Superior temporal gyrus (tissue), 1 donor: Measurements from ENCODE around the gene DNAJC28.
"Not testable (repeated sequence)": the region's sequence is repeated elsewhere in the genome, so short reads cannot be mapped to it uniquely, and the experiment has no call there.

Experiments
- DNase-seq: peaks from one replicate; pipeline ENCODE4 v3.0.0-alpha.2; 2016; ENCODE audit errors: extremely low spot score

DNAJC28 gene

DNA sequence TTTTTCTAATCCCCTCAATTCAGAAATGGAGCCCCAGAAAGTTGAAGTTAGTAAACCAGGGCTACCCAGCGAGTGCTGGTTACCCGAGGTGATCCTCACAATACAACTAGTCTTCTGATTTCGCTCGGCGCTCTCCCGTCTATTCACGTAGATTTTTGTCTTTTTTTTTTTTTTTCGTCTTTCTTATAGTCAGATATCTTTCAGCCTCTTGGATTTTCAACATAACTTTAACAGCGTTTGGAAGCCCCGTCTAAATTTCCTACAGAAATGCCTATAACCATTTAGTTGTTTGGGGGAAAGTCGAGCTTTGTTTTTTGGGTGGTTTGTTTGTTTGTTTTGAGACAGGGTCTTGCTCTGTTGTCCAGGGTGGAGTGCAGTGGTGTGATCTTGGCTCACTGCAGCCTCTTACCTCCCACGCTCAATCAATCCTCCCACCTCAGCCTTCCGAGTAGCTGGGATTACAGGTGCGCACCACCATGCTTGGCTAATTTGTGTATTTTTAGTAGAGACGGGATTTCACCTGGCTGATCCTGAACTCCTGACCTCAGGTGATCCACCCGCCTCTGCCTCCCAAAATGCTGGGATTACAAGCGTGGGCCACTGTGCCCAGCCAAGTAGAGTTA, 10.9 kb downstream of the DNAJC28 start:
- DNase-seq, result no peak

DNA sequence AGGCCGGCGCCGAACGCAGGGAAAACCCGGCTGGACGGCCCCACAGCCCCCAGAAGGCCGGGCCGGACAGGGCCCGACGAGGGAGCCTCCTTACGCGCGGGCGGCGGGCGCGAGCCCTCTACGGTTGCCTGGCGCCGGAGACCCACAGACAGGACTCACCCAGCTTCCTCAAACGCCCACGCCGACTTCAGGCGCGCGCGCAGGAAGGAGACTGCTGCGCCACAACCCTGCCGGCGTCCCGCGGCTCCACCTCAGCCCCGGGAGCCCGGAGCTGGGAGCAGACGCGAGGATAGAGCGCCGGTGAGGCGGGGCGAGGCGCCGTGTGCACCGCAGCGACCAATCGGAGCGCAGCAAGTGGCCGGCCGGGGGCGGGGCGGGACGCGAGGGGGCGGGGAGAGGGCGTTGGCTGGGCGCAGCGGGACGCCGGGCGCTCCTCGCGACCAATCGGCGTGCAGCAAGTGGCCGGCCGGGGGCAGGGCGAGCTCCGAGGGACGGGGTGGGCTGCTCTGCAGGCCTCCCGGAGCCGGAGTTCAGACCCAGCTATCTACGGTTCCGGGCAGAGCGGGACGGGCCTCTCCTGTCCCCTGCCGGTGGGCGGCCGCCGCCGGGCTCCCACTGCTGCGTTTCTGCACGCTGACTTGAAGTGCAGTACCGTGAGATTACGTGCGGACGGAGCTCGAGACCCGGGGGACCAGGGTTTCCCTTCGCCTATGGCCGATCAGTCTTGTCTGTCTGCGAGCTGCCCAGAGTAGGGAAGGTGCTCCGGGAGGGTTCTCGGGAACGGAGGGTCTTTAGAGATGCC, 11.6 kb downstream of the DNAJC28 start, which contains the start of gene TMEM50B:
Gene TMEM50B (minus strand): TSS at position 296 of the 802 bp plus-strand sequence. CDS start 11,089 bp downstream, outside the sequence.
- DNase-seq, result peak; percentile 93

DNA sequence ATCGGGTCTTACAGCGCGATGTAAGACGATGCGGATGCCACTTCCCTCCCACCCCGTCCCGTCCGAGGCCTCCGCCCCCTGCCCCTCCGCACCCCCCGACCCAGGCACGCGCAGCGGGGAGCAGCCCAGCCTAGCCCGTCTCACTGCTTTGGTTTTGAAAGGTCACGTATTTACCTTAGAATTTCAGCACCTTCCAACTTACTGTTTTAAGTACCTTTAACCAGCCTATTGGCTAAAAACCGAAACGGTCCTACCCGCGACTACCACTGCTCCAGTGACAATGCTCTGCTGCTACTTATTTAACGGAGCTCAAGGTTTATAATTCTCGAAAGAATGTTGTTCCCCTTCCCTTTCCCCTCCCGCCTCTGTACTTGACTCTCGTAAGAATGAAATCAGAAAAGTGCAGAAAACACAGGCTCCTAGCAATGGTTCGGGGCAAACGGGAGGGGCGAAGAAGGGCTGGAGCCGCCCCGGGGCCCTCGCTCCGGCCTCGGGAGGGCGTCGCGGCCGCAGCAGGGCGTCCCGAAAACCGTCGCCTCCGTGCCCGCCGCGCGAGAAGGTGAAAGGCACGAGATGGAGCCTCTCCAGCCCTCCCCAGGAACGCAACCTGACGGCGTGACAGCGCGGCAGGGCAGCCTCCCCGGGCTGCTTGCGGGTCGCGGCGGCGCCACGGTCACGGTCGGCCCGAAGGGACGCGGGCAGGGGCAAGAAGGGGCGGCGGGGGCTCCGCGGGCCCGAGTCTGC, 12.4 kb downstream of the DNAJC28 start:
- peak; percentile 35 for DNase-seq

DNA sequence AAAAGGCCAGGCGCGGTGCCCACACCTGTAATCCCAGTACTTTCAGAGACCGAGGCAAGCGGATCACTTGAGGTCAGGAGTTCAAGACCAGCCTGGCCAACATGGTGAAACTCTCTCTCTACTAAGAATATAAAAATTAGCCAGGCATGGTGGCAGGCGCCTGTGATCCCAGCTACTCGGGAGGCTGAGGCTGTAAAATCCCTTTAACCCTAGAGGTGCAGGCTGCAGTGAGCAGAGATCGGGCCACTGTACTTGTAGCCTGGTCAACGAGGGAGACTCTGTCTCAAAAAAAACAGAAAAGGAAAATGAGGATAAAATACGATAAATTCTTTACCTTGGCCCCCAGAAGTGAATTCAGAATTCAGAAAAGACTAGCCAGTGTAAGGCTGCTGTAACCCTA, 13.3 kb downstream of the DNAJC28 start:
- no peak for DNase-seq

DNA sequence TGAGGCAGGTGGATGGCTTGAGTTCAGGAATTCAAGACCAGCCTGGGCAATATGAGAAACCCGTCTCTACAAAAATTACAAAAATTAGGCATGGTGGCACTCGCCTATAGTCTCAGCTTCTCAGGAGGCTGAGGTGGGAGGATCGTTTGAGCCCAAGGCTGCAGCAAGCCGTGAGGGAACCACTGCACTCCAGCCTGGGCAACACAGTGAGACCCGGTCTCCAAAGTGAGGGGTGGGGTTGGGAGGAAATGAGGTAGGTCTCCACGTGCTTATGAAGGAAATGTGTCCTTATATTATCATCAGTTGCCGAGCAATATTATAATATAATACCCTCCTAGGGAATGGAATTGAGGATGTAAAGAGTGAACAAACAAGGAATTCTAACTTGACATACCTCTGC, 14.4 kb downstream of the DNAJC28 start:
- no peak for DNase-seq

DNA sequence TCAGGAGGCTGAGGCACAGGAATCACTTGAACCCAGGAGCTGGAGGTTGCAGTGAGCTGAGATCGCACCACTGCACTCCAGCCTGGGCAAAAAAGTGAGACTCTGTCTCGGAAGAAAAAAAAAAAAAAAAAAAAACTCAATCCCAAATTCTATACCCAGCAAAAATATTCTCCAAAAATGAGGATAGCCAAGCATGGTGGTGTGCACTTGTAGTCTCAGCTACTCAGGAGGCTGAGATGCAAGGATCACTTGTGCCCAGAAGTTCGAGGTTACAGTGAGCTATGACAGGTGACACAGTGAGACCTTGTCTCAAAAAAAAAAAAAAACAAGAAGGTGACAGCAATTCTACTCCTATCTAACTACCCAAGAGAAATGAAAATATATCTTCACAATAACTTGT, 18.2 kb downstream of the DNAJC28 start:
- no peak for DNase-seq

DNA sequence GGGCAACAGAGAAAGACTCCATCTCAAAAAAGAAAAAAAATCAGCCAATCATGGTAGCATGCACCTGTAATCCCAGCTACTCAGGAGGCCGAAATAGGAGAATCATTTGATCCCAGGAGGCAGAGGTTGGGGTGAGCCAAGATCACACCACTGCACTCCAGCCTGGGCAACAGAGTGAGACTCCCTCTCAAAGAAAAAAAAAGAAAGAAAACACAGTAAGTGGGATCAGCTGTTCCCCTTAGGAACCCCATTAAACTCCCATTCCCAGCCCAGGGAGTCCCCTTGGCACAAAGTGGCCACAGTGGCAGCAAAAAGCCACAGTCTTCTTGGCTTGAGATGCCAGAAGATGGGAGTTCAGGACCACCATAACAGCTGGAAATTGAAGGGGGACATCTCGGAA, 20.8 kb downstream of the DNAJC28 start:
- no peak for DNase-seq

DNA sequence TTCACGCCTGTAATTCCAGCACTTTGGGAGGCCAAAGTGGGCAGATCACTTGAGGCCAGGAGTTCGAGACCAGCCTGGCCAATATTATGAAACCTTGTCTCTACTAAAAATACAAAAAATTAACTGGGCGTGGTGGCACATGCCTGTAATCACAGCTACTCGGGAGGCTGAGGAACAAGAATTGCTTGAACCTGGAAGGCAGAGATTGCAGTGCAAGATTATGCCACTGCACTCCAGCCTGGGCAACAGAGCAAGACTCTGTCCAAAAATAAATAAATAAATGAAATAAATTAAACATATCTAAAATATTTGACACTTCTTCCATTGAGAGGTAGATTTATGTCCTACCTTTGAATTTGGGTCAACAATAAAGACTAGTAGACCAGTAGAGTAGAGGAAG, 22.3 kb downstream of the DNAJC28 start:
- DNase-seq, result not testable (repeated sequence)

DNA sequence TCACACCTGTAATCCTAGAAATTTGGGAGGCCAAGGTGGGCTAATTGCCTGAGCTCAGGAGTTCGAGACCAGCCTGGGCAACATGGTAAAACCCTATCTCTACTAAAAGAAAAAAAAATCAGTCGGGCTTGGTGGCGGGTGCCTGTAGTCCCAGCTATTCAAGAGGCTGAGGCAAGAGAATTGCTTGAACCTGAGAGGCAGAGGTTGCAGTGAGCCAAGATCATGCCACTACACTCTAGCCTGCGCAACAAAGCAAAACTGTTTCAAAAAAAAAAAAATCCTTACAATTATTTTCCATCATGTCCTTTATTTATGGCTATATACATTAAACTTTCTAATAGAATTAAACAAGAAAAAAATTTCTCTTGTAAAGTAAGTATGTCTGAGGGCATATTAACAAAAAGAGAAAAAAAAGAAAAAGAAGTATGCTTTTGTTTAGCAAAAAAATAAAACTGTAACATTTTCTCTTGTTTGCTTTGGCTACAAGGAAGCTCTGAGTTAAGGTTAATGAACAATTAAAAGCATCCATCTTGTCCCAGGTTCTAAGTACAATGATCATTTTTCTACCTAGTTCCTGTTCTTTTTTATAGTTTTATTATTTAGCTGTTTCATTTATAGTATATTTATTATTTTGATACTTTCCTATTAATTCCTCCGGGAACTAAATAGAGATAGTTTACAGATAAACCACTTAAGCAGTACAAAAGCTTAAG, 29.8 kb downstream of the DNAJC28 start:
- DNase-seq, result no peak

DNA sequence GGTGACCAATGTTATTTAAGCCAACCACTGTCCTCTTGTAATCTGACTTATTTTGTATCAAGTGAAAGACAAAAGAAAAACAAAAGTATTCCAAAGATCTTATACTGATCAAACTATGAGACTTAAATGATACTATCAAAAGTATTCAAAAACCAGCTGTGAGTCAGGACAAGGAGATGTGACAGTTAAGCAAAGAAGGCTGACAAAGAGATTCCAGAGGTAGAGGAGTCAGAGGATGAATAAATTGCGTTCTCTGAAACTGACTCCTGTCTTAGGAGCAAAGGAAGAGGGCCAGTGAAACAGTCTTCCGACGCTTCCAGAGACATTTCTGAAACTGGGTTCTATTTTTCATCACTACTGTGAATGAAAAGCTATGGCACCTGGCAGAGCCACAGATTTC, 32.7 kb downstream of the DNAJC28 start:
- DNase-seq, result no peak

DNA sequence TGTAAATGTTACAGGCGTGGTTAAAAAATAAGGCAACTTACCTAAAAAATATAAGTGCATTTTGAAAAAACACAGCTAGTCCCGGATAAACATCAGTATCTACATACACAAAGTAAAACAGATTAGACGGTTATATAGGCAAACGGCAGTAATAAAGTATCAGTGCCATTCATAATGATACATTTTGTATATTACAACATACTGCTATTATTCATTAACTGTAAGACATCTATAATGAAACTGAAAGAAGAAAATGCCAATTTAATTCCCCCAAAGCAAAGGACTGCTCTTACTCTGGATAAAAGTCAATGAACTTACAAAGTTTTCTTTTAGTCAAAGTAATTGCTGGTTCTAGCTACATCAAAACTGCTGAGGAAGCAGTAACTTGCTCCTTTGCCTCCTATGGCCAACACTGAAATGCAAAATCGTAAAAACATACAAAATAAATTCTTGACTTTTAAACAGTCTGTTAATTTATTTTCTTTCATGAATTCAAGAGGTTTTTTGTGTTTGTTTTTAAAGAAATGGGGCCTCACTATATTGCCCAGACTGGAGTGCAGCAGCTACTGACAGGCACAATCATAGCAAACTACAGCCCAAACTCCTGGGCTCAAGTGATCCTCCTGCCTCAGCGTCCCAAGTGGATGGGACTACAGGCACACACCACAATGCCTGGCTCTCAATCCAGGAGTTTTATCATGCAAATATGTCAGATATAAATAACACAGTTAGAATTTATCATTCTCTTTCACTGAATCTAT, 35.6 kb downstream of the DNAJC28 start:
- no peak for DNase-seq

DNA sequence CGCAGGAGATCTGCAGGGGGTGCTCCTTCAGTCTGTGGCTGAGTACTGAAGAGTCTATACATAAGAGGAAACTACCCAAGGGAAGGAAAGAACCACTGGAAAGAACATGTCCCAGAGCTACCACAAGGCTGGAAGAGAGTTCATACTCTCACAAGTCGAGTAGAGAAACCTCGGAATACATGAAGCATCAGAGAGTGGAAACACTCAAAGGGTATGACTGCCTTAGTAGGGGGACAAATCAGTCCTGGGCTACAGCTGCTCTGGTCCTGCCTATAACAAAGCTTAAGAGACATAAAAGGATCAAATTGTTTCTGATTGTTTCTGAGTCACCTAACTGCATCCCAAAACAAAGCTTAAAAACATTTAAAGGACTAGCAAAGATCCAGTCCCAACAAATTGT, 39.2 kb downstream of the DNAJC28 start:
- no peak for DNase-seq

DNA sequence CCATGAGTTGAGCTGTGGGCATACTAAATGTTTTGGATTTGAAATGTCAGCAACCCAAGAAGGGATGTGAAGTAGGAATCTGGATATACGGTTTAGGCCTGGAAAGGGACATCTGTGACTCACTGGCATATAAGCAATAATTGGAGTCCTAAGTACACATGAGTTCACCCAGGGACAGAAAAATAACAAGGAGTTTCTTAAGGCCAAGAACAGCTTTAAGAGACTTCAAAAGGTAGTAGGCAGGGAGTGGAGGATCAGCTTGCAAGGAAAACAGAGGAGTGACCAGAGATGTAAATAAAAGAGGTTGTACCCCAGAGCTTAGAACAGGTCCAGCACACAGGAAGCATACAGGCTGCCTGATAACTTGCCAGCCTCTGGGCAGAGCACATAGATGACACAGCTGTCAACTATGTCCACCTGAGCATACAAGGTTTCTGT, 39.9 kb downstream of the DNAJC28 start:
- DNase-seq, result no peak

DNA sequence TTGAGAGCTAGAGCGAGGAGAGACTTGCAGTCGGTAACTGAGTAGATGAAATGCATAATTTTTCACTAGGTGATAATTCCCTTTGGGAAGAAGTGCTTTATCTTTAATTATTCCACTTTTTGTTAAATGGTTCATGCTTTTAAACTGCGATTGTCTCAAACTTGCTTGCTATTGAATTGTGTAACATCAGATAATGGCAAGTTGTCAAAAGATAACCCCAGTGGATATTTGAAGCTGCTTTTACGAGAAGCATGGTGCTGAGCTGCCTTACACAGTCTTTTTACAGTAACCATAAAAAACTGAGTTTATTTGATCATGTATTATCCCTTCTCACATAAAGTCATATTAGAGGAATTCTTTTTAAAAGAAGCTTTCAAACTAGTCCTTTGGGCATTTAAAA, 41.9 kb downstream of the DNAJC28 start:
- DNase-seq, result no peak

DNA sequence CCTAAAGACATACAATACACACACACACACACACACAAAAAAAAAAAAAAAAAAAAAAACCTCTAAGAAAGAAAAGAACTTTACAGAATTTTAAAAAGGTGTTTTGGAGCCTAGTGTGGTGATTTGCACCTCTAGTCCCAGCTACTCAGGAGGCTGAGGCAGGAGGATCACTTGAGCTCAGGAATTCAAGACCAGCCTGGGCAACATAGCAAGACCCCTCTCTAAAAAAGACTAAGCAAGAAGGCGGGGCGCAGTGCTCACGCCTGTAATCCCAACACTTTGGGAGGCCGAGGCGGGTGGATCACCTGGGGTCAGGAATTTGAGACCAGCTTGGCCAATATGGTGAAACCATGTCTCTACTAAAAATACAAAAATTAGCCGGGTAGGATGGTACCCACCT, 44.9 kb downstream of the DNAJC28 start:
- DNase-seq, result not testable (repeated sequence)

DNA sequence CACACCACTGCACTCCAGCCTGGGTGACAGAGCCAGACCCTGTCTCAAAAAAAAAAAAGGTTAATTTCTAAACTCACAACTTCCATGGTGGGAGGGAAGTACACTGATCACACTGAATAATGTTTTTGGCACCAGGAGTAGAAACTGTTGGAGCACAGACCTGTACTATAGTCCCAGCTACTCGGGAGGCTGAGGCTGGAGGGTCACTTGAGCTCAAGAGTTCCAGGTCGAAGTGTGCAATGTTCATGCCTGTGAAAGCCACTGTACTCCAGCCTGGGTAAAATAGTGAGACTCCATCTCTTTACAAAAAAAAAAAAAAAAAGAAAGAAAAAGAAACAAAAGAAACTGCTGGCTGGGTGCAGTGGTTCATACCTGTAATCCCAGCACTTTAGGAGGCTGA, 47.0 kb downstream of the DNAJC28 start:
- no peak for DNase-seq

DNA sequence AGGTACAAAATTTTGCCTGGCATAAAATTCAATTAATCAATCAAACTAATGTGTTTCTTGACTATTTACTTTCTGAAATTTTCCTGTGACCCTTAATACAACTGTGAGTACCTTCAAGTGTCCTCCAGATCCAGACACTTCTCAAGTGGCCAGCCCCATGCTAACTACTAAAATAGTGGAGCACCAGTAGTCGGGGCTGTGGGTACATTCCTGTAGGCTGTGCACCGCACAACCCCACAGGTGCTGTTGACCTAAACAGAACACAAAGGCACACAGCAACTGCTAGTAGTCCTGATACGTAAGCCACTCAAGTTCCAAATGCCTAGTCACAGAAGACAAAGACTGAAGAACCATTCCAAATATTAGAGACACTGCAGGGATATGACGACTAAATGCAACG, 48.3 kb downstream of the DNAJC28 start:
- DNase-seq, result no peak

DNA sequence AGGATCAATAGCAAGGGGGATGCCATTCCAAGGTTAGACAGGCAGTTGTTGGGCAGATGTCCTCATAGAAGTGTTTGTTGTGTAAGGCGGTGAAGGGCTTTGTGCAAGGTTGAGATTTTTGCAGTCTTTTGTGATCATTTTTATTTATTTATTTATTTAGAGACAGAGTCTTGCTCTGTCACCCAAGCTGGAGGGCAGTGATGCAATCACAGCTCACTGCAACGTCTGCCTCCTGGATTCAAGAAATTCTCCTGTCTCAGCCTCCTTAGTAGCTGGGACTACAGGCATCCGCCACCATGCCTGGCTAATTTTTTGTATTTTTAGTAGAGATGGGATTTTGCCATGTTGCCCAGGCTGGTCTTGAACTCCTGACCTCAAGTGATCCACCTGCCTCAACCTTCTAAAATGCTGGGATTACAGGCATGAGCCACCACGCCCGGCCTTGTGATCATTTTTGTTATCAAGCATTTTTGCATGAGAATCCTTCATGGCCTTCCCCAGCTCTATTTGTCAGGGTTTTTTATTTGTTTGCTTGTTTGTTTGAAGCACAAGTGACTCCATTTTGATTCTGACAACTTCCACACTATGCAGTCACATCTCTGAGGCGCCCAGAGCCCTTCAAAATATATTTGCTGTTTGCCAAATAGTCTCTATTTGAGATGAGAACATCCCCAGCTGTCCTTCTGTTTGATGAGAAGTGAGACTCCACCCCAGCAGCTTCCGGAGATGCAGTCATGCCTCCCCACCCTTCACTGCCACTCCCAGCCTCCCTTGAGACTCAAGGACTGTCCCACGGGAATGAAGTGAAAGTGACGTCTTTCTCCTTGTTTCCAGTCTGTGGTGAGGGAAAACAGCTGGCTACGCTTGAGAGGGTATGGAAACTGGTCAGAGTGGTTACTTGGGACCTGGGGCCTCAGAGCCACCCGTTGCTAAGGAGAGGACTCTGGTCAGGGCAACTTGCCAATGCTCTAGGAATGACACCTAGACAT, 49.7 kb downstream of the DNAJC28 start:
- no peak for DNase-seq
